ENCODE data around the gene SMG1. TPM values are rescaled to one million over a fixed set of nuclear protein-coding genes. Genes with fewer than 3 reads are reported as not detected.
"Not testable (repeated sequence)": the region's sequence is repeated elsewhere in the genome, so short reads cannot be mapped to it uniquely, and the experiment has no call there.

Gene SMG1
- total and polyA plus RNA-seq, 2 of the 13 experiments (the other 11 are each of a cell fraction or from before 2014, with no cell fraction given), result 48.7 to 53.7 TPM

GRCh38 chr16:18925215-18925985 lies 808 bp downstream of the SMG1 start (continued):
- not testable (repeated sequence) for TF ChIP-seq NR2F6 (IDR thresholded peaks at IDR 0.05); TCF12 (IDR thresholded peaks at IDR 0.05); MAZ (CRISPR knock-in tag; IDR thresholded peaks at IDR 0.05; ENCODE audit: low read depth); SOX13 (IDR thresholded peaks at IDR 0.05)
- TF ChIP-seq NR2F6 (CRISPR knock-in tag; IDR thresholded peaks at IDR 0.05) (peak; percentile 57; the same call in 1 of the 2 replicates), MNT (IDR thresholded peaks at IDR 0.05) (peak; percentile 96), TCF12 (CRISPR knock-in tag; IDR thresholded peaks at IDR 0.05) (0 out of 2 replicates have a peak, but pooled peaks have one; percentile 20), ZNF430 (CRISPR knock-in tag; IDR thresholded peaks at IDR 0.05) (peak; percentile 43; the same call in 1 of the 2 replicates), MAZ (IDR thresholded peaks at IDR 0.05; ENCODE audit: borderline replicate concordance, low read depth, low read length) (peak; percentile 29; the same call in 1 of the 2 replicates), KLF12 (CRISPR knock-in tag; IDR thresholded peaks at IDR 0.05; ENCODE audit: borderline replicate concordance) (0 out of 2 replicates have a peak, but pooled peaks have one; percentile 73), ZFX (CRISPR knock-in tag; IDR thresholded peaks at IDR 0.05; ENCODE audit: low read depth) (peak; percentile 92), SIN3A (IDR thresholded peaks at IDR 0.05; ENCODE audit: borderline replicate concordance, low read depth, low read length) (peak; percentile 47; the same call in 1 of the 2 replicates), PHF8 (CRISPR knock-in tag; IDR thresholded peaks at IDR 0.05) (peak; percentile 61), UBTF (CRISPR knock-in tag; IDR thresholded peaks at IDR 0.05) (peak; percentile 90; the same call in 1 of the 2 replicates), AFF4 (CRISPR knock-in tag; IDR thresholded peaks at IDR 0.05) (0 out of 2 replicates have a peak, but pooled peaks have one; percentile 32), KMT2A (CRISPR knock-in tag; IDR thresholded peaks at IDR 0.05) (0 out of 2 replicates have a peak, but pooled peaks have one; percentile 34), SAP130 (CRISPR knock-in tag; IDR thresholded peaks at IDR 0.05; ENCODE audit: low read depth) (peak; percentile 55), HNF1B (CRISPR knock-in tag; IDR thresholded peaks at IDR 0.05) (0 out of 2 replicates have a peak, but pooled peaks have one; percentile 13), KAT7 (CRISPR knock-in tag; IDR thresholded peaks at IDR 0.05; ENCODE audit: borderline replicate concordance) (0 out of 2 replicates have a peak, but pooled peaks have one; percentile 14), SOX13 (CRISPR knock-in tag; conservative IDR thresholded peaks at IDR 0.05 in 1 of 2, IDR thresholded peaks at IDR 0.05 in 1 of 2) (0 out of 4 replicates have a peak, but pooled peaks of 1 of the 2 experiments have one; percentile 5)
